ENCODE measurements around the gene PSORS1C1.
"Not testable (repeated sequence)": the region's sequence is repeated elsewhere in the genome, so short reads cannot be mapped to it uniquely, and the experiment has no call there.

PSORS1C1 gene

GRCh38 chr6:31114541-31114878 lies at the start of gene PSORS1C1:
PSORS1C1 (plus strand) TSS chr6:31114800; CDS start chr6:31129633, 14,833 bp downstream.
- ATAC-seq (replicated peaks; ENCODE audit: extremely low read depth, poor library complexity, severe bottlenecking) (no peak), DNase-seq (ENCODE audit: low spot score in 2 of 2) (no peak)
- Mint-ChIP-seq H3K27ac (ENCODE audit: low read depth) (no peak within 1 kb of the TSS), H3K4me3 (no peak within 1 kb of the TSS), H3K27me3 (peaks cover 91% of the 10 kb centered on the region), H3K9me3 (no peaks in the 10 kb centered on the region), H3K36me3 (ENCODE audit: insufficient read depth) (no peaks in the 10 kb centered on the region), H3K4me1 (no peaks in the 10 kb centered on the region)

- no peaks in the 10 kb centered on the region for H3K36me3 Mint-ChIP-seq (ENCODE audit: insufficient read depth)
- H3K4me1 Mint-ChIP-seq, result no peaks in the 10 kb centered on the region
- H3K4me3 Mint-ChIP-seq, result no peak overlapping the region
- no peak overlapping the region for H3K27ac Mint-ChIP-seq (ENCODE audit: low read depth)
- ATAC-seq (replicated peaks; ENCODE audit: extremely low read depth, poor library complexity, severe bottlenecking), result no peak
- H3K27me3 Mint-ChIP-seq, result peaks cover 30% of the 10 kb centered on the region
- no peak for DNase-seq (ENCODE audit: low spot score in 2 of 2)
- H3K9me3 Mint-ChIP-seq, result no peaks in the 10 kb centered on the region
Measured at GRCh38 chr6:31065556-31065955, 49.0 kb upstream of the PSORS1C1 start.

- peaks cover 22% of the 10 kb centered on the region for H3K27me3 Mint-ChIP-seq
- not testable (repeated sequence) for ATAC-seq (replicated peaks; ENCODE audit: extremely low read depth, poor library complexity, severe bottlenecking); H3K4me3 Mint-ChIP-seq; DNase-seq (ENCODE audit: low spot score in 2 of 2); H3K9me3 Mint-ChIP-seq; H3K27ac Mint-ChIP-seq (ENCODE audit: low read depth); H3K4me1 Mint-ChIP-seq; H3K36me3 Mint-ChIP-seq (ENCODE audit: insufficient read depth)
Measured at GRCh38 chr6:31067028-31067427, 47.6 kb upstream of the PSORS1C1 start.

- not testable (repeated sequence) for H3K36me3 Mint-ChIP-seq (ENCODE audit: insufficient read depth); DNase-seq (ENCODE audit: low spot score in 2 of 2); H3K4me3 Mint-ChIP-seq; H3K4me1 Mint-ChIP-seq; H3K9me3 Mint-ChIP-seq; H3K27ac Mint-ChIP-seq (ENCODE audit: low read depth); ATAC-seq (replicated peaks; ENCODE audit: extremely low read depth, poor library complexity, severe bottlenecking)
- H3K27me3 Mint-ChIP-seq, result peaks cover 12% of the 10 kb centered on the region
Measured at GRCh38 chr6:31067891-31068668, 46.5 kb upstream of the PSORS1C1 start.

- peak; percentile 86 for ATAC-seq (replicated peaks; ENCODE audit: extremely low read depth, poor library complexity, severe bottlenecking)
- Mint-ChIP-seq H3K27me3 (peaks cover 5% of the 10 kb centered on the region), H3K27ac (ENCODE audit: low read depth) (no peak overlapping the region), H3K9me3 (no peaks in the 10 kb centered on the region), H3K4me3 (no peak overlapping the region), H3K4me1 (no peaks in the 10 kb centered on the region), H3K36me3 (ENCODE audit: insufficient read depth) (no peaks in the 10 kb centered on the region)
- DNase-seq (ENCODE audit: low spot score in 2 of 2), result peak; percentile 52 to 60
Measured at GRCh38 chr6:31068669-31069340, 45.8 kb upstream of the PSORS1C1 start.

- H3K36me3 Mint-ChIP-seq (ENCODE audit: insufficient read depth), result no peaks in the 10 kb centered on the region
- DNase-seq (ENCODE audit: low spot score in 2 of 2) (no peak), ATAC-seq (replicated peaks; ENCODE audit: extremely low read depth, poor library complexity, severe bottlenecking) (no peak)
- H3K4me1 Mint-ChIP-seq, result no peaks in the 10 kb centered on the region
- H3K27me3 Mint-ChIP-seq, result no peaks in the 10 kb centered on the region
- no peaks in the 10 kb centered on the region for H3K9me3 Mint-ChIP-seq
- no peak overlapping the region for H3K27ac Mint-ChIP-seq (ENCODE audit: low read depth)
- H3K4me3 Mint-ChIP-seq, result no peak overlapping the region
Measured at GRCh38 chr6:31070711-31071197, 43.8 kb upstream of the PSORS1C1 start.

GRCh38 chr6:31074401-31074800 lies 40.2 kb upstream of the PSORS1C1 start:
- no peak for DNase-seq (ENCODE audit: low spot score in 2 of 2)
- Mint-ChIP-seq H3K36me3 (ENCODE audit: insufficient read depth) (no peaks in the 10 kb centered on the region), H3K4me1 (peaks cover 2% of the 10 kb centered on the region), H3K4me3 (no peak overlapping the region), H3K27me3 (no peaks in the 10 kb centered on the region), H3K9me3 (no peaks in the 10 kb centered on the region), H3K27ac (ENCODE audit: low read depth) (no peak overlapping the region)
- no peak for ATAC-seq (replicated peaks; ENCODE audit: extremely low read depth, poor library complexity, severe bottlenecking)

GRCh38 chr6:31075528-31075927 lies 39.1 kb upstream of the PSORS1C1 start:
- H3K36me3 Mint-ChIP-seq (ENCODE audit: insufficient read depth), result no peaks in the 10 kb centered on the region
- ATAC-seq (replicated peaks; ENCODE audit: extremely low read depth, poor library complexity, severe bottlenecking) (no peak), DNase-seq (ENCODE audit: low spot score in 2 of 2) (no peak)
- H3K9me3 Mint-ChIP-seq, result no peaks in the 10 kb centered on the region
- no peaks in the 10 kb centered on the region for H3K27me3 Mint-ChIP-seq
- no peak overlapping the region for H3K27ac Mint-ChIP-seq (ENCODE audit: low read depth)
- H3K4me1 Mint-ChIP-seq, result peaks cover 9% of the 10 kb centered on the region
- no peak overlapping the region for H3K4me3 Mint-ChIP-seq

DNA sequence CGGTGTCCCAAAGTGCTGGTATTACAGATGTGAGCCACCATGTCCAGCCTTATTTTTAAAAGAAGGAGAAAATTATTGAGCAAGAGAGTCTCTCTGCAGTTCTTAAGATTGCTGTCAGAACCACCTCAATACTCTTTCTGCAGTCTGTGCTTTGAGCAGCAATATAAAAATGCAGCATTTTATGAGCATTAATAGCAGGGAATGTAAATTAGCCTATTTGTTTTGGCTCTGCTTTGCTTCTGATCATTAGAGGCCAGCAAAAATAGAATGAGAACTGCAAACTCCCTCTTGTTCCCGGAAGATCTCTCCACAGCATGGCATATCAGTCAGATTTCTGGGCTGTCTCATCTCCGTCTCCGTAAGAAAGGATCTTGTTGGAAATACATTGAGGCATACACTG lies 38.0 kb upstream of the PSORS1C1 start:
- Mint-ChIP-seq H3K4me3 (no peak overlapping the region), H3K27me3 (no peaks in the 10 kb centered on the region), H3K9me3 (no peaks in the 10 kb centered on the region), H3K27ac (ENCODE audit: low read depth) (no peak overlapping the region), H3K4me1 (peaks cover 9% of the 10 kb centered on the region), H3K36me3 (ENCODE audit: insufficient read depth) (no peaks in the 10 kb centered on the region)
- no peak for DNase-seq (ENCODE audit: low spot score in 2 of 2)
- ATAC-seq (replicated peaks; ENCODE audit: extremely low read depth, poor library complexity, severe bottlenecking), result no peak

DNA sequence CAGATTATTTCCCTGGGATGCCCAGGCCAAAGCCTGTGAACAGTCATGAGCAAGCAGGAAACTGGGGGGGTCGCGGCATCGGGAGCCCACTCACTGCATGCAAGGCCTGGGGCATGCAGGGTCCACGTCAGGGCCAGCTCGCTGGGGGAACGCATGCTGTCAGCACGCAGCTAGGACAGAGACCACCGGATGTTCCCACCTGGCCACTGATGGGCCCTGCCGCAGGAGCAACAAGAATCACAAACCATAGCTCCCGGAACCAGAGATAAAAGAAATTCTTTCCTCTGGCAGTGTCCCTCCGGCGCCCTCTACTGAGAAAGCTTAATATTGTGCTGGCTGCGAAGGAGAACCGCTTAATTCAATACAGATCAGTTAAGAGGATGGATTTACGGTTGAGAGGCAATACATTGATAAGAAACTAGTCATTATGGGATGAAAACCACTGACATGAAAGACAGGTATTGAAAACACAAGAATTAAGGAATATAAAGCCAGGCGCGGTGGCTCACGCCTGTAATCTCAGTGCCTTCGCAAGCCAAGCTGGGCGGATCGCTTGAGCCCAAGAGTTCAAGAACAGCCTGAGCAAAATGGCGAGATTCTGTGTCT lies 34.8 kb upstream of the PSORS1C1 start:
- Mint-ChIP-seq H3K36me3 (ENCODE audit: insufficient read depth) (no peaks in the 10 kb centered on the region), H3K27ac (ENCODE audit: low read depth) (no peak overlapping the region), H3K9me3 (no peaks in the 10 kb centered on the region), H3K4me1 (peaks cover 9% of the 10 kb centered on the region), H3K27me3 (peaks cover 5% of the 10 kb centered on the region), H3K4me3 (peak overlapping the region; percentile 48)
- DNase-seq (ENCODE audit: low spot score in 2 of 2) (peak; percentile 38 to 56), ATAC-seq (replicated peaks; ENCODE audit: extremely low read depth, poor library complexity, severe bottlenecking) (peak; percentile 67)

- peaks cover 9% of the 10 kb centered on the region for H3K4me1 Mint-ChIP-seq
- peaks cover 18% of the 10 kb centered on the region for H3K27me3 Mint-ChIP-seq
- ATAC-seq (replicated peaks; ENCODE audit: extremely low read depth, poor library complexity, severe bottlenecking) (no peak), DNase-seq (ENCODE audit: low spot score in 2 of 2) (no peak)
- no peaks in the 10 kb centered on the region for H3K9me3 Mint-ChIP-seq
- no peak overlapping the region for H3K27ac Mint-ChIP-seq (ENCODE audit: low read depth)
- H3K4me3 Mint-ChIP-seq, result no peak overlapping the region
- H3K36me3 Mint-ChIP-seq (ENCODE audit: insufficient read depth), result no peaks in the 10 kb centered on the region
Measured at GRCh38 chr6:31081872-31082271, 32.7 kb upstream of the PSORS1C1 start.

DNA sequence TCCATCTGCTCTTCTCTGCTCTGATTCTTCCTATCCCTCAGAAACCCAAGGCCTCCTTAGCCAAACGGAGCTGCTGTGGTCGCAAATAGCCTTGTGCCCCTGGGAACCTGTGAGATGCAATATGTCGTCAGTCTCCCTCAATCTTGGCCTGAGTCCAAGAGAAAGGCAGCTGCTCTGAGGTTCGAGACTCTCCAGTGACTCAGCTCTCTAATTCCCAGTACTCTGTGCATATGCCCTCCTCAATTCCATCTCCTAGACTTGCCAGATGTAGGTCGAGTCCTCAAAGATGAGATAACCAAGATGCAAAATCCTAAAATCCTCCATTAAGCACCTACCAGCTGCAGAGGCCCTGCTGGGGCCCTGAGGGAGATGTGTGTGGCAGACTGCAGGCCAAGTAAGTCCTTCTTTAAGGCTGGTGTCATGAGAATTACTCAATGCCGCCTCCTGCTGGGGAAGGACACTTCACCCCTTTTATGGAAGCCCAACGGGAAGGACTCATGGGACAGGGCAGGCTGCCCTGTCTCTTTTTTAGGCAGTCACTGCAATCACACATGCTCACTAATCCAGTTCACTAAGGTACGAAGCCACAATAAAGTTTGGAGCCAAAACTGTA lies 30.8 kb upstream of the PSORS1C1 start:
- no peak for DNase-seq (ENCODE audit: low spot score in 2 of 2)
- H3K27ac Mint-ChIP-seq (ENCODE audit: low read depth), result no peak overlapping the region

More for the DNA sequence above, 30.8 kb upstream of the PSORS1C1 start:
- Mint-ChIP-seq H3K27me3 (peaks cover 30% of the 10 kb centered on the region), H3K4me3 (no peak overlapping the region), H3K9me3 (no peaks in the 10 kb centered on the region), H3K36me3 (ENCODE audit: insufficient read depth) (no peaks in the 10 kb centered on the region), H3K4me1 (peaks cover 17% of the 10 kb centered on the region)
- no peak for ATAC-seq (replicated peaks; ENCODE audit: extremely low read depth, poor library complexity, severe bottlenecking)
